GM21529 (cell line): ENCODE data around the gene DPF1.
"Not testable (repeated sequence)": the region's sequence is repeated elsewhere in the genome, so short reads cannot be mapped to it uniquely, and the experiment has no call there.

ENCODE experiments used
- ATAC-seq: cut with Tn5 transposase; IDR thresholded peaks from one replicate; pipeline ENCODE4 v1.9.1; 2021; ENCODE audit not compliant: unreplicated experiment

Gene DPF1

DNA sequence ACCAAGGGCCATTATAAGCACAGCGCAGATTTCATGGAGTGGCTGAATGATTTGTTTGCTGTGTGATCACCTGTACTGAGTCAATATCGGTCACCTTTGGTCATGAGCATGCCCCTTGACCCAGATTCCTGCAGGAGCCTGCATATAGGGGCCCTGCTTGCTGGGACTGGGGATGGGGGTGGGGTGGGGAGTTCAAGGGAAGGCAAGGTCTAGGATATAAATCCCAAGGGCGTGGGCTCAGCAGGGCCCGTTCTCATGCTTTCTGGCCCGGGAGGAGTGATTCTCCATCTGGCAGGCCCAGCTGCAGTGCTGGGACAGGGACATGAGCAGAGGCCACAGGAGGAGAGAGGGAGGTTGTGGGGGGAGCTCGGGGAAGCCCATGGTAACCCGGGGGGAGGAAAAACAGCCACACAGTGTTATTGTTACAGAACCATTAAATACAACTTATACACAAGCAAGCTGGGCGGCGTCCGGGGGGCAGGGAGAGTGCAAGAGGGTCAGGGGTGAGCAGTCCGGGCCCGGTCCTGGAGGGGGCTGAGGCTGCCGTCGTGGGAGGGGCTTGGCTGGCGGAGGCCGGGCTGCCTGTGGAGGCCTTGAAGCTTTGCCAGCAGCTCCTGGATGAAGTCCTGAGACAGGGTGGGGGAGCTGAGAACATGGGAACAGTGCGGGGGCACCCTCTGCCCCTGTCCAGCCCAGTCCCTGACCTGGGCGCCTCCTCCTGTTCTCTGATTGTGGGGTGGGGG lies 27.0 kb upstream of the DPF1 start:
- no peak for ATAC-seq

- no peak for ATAC-seq
Measured at GRCh38 chr19:38250428-38250820, 26.4 kb upstream of the DPF1 start.

DNA sequence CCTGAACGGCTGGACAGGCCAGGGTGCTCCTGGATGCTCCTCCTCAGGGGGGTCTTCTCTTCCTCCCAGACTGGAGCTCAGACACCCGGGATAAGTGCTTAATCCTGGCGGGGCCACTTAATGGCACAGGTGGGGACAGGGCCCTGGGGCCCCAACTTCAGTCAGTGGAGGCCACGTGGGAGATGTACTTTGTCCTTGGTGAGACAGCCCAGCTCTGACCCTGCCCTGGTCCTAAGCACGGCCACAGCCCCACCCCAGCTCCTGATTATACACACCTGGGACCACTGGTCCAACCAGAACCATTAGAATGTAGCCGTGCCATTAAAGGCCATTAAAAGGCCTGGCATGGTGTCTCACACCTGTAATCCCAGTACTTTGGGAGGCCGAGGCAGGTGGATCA lies 24.4 kb upstream of the DPF1 start:
- no peak for ATAC-seq

DNA sequence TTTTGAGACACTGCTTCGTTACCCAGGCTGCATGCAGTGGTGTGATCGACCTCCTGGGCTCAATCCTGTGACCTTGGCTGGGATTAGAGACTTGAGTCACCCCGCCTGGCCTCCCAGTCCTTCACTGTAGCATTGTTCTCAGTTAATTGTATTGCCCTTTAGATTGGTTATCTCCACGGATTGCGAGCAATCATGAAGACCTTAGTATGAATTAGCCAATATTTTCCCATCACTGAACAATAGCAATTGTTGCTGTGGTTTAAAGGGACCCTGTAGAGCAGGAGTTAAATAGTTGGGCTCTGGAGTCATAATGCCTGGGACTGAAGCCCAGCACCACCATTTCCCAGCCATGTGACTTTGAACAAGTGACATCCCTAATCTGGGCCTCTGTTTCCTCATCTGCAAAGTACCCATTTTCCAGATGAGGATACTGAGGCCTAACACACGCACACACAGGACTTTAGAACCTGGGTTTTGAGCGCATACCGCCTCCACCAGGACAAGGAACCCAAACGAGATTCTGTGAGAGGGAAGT lies 23.8 kb upstream of the DPF1 start:
- no peak for ATAC-seq

- ATAC-seq = no peak
Measured at GRCh38 chr19:38247126-38247525, 23.1 kb upstream of the DPF1 start.

- no peak for ATAC-seq
Measured at GRCh38 chr19:38245826-38246498, 21.9 kb upstream of the DPF1 start.

DNA sequence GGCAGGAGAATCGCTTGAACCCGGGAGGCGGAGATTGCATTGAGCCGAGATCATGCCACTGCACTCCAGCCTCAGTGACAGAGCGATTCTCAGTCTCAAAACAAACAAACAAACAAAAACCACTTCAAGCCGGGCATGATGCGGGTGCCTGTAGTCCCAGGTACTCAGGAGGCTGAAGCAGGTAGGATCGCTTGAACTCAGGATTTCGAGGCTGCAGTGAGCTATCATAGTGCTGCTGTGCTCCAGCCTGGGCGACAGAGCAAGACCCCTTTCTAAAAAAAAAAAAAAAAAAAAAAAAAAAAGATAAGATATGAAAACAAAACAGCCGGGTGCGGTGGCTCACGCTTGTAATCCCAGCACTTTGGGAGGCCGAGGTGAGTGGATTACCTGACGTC lies 19.3 kb upstream of the DPF1 start:
- ATAC-seq = no peak

GRCh38 chr19:38239816-38240215 lies 15.8 kb upstream of the DPF1 start:
- no peak for ATAC-seq

- ATAC-seq = no peak
Measured at GRCh38 chr19:38234615-38235014, 10.6 kb upstream of the DPF1 start.

DNA sequence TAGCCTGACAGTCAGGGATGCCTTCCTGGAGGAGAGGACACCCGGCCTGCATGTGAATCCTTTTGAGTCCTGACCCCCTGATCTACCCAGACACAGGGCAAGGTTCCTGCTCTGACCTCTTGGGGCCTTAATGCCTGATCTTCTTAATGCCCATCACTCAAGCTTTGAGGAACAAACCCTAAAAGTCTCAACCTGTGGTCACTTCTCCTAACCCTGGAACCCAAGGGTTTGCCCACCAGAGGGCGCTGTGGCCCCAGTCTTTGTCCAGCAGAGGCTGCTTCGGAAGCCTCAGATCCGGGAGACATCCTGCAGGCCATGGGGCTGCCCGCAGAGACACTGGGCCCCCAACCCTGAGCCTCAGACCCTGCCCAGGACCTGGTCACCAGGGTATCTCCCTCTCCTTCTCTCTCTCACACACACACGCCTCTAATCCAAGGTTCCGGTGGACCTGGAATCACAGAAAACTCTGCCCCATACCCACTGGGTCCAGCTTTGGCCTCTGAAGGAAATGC lies 9.8 kb upstream of the DPF1 start:
- ATAC-seq = no peak

DNA sequence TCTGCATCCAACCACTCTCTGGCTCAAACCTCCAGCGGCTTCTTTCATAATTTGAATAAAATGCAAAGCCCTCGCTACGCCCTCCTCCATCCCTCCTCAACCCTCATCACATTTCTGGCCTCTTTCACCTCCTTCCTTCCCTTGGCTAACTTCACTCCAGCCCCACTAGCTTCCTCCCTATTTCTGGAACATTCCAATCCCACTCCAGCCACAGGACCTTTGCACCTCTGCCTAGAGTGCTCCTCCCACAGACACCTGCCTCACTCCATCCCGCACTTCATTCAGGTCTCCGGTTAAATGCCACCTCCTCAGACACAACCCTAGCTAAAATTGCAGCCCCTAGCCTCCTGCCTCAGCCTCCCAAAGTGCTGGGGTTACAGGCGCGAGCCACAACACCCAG lies 7.9 kb upstream of the DPF1 start:
- no peak for ATAC-seq

DNA sequence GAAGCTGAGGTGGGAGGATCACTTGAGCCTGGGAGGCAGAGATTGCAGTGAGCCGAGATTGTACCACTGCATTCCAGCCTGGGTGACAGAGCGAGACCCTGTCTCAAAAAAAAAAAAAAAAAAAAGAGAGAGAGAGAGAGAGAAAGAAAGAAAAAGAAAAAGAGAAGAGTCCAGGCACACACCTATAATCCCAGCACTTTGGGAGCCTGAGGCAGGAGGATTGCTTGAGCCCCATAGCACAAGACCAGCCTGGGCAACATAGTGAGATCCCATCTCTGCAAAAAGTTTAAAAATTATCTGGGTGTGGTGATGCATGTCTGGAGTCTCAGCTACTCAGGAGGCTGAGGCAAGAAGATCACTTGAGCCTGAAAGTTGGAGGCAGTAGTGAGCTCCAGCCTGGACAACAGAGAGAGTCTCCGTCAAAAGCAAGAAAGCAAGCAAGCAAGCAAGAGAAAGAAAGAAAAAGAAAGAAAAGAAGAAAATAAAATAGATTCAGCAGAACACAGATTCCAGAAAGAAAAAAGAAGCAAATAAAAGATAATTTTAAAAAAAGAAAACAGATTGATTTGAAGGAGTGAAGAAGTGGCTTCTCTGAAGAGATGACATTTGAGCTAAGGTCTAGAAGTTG lies 6.6 kb upstream of the DPF1 start:
- ATAC-seq = not testable (repeated sequence)

DNA sequence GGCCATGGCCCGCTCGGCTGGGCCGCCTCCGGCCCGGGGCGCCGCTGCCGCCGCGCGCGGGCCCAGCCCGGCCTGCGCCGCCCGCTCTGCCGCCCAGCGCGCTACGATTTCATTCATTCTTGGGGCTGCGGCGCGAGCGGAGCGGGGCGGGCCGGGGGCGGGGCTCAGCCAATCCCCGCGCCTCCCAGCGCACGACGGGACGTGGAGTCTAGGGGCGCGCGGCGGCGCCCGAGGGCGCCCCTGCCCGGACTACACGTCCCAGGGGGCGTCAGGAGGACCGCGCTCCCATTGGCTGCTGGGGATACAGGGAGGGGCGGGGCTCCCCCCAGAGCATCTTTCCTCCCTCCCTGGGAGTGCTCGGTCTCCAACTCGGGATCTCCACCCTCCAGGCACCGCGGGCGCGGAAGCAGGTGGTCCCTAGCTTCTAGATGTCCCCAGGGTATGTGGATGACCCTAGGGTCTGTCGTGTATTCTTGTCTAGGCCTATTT lies 5.6 kb upstream of the DPF1 start:
- ATAC-seq = peak; percentile 81

DNA sequence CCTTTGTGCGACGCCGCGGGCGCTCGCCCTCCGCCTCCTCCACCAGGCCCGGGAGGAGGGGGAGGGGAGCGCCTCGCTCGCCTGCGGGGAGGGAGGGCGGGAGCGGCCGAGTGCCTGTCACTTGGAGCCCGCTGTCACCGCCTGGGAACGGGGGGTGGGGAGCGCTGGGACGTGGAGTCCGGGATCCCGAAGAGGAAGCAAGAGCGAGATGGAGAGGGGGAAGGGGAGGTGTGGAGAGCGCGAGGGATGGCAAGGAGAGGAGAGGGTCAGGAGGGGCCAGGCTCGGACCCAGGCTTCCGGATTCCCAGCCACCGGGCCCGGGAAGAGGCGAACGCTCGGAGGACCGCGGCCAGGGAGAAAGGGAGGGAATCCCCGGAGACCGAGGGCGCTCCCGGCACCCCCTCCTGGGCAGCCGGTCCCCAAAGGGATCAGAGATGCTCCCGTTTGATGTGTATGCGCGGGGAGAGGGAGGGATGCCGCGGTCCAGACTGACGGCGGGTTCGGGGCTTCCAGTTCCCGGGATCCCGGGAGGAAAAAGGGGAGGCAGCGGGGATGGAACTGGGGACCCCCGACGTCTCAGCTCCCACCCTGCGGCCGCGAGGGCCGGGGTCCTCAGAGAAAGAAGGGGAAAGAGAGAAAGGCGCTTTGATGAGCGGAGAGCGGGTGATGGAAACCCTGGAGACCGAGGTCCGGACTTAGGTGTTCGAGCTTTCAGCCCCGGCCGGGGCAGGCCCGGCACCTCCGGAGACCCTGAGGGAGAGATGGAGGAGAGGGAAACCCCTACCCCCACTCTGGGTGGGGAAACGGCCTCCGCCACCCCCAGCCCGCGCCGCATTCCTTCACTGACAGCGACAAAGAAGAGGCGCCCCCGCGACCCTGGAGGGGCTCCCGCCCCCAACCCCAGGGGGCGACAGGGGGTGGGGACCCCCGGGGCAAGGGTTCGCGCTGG lies 4.7 kb upstream of the DPF1 start:
- ATAC-seq = no peak

- ATAC-seq = no peak
Measured at GRCh38 chr19:38228005-38228377, 4.0 kb upstream of the DPF1 start.

DNA sequence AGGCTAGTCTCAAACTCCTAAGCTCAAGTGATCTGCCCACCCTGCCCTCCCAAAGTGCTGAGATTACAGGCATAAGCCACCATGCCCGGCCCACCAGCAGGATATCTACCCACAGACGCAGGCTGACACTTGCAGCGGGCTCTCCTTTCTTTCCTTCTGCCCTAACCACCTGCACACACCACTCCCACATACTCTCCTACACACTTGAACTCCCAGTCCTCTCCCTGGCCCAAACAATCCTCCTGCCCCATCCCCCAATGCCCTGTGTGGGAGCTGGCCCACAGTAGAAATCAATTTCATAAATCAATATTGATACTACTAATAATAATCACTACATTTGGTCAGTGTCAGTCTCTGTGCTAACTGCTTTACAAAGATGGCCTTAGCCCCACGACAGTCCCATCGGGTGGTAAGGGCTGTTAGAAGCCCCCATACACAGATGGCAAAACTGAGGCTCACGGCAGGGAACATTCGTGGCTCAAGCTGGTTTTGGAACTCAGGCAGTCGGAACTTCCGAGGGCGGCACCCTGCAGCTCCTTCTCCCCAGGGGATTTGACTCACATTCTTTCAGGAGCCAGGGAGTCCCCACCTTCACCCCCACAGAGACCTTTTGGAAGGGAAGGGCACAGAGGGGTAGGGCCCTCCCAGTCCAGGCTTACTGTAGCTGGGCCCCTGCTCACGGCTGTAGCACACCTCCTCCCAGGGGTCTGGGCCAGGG lies 3.4 kb upstream of the DPF1 start:
- ATAC-seq = no peak

DNA sequence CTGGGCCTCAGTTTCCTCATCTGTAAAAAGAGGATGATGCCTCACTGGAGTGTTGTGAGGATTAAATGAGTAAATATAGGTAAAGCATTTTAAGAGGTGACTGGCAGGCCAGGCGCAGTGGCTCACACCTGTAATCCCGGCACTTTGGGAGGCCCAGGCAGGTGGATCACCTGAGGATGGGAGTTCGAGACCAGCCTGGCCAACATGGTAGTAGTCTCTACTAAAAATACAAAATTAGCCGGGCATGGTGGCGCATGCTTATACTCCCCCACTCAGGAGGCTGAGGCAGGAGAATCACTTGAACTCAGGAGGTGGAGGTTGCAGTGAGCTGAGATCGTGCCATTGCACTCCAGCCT lies 819 bp upstream of the DPF1 start:
- ATAC-seq = not testable (repeated sequence)

DNA sequence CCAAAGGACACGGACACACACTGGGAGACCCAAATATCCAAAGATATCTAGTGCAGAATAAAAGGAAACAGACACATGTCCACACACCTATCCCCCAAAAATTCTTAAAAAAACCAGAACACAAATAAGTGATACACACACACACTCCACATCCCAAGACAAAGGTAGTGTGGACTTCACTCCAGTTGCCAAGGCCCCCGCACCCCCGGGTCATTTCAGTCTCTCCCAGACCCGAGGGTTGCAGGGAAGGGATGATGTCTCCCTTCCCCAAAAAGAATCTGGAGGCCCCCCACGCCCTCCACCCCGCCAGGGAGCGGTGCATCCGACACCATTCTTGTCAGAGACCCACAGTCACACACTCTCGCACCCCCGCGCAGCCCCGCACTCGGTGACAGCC lies 407 bp downstream of the DPF1 start:
- ATAC-seq = no peak

- ATAC-seq = no peak
Measured at GRCh38 chr19:38223119-38223523, 901 bp downstream of the DPF1 start.
